ENCODE results near the gene DACT1.

DNA sequence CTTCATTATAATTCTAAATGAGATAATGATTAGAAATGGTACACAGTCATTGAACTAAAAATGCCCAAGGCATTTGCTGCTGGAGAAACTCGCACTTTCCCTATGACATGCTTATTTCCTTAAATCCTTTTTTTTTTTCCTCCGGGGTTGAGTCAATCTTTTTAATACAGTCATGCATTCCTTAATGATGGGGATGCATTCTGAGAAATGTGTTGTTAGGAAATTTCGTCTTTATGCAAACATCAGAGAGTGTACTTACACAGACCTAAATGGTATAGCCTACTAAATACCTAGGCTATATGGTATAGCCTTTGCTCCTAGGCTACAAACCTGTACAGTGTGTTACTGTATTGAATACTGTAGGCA lies 29.8 kb upstream of the DACT1 start:
- TF ChIP-seq, protein P1, sequence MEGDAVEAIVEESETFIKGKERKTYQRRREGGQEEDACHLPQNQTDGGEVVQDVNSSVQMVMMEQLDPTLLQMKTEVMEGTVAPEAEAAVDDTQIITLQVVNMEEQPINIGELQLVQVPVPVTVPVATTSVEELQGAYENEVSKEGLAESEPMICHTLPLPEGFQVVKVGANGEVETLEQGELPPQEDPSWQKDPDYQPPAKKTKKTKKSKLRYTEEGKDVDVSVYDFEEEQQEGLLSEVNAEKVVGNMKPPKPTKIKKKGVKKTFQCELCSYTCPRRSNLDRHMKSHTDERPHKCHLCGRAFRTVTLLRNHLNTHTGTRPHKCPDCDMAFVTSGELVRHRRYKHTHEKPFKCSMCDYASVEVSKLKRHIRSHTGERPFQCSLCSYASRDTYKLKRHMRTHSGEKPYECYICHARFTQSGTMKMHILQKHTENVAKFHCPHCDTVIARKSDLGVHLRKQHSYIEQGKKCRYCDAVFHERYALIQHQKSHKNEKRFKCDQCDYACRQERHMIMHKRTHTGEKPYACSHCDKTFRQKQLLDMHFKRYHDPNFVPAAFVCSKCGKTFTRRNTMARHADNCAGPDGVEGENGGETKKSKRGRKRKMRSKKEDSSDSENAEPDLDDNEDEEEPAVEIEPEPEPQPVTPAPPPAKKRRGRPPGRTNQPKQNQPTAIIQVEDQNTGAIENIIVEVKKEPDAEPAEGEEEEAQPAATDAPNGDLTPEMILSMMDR (IDR thresholded peaks at IDR 0.05; ENCODE audit: low read depth, low read length, missing input control), result no peak
- TF ChIP-seq RAD21 (IDR thresholded peaks at IDR 0.05) (no peak), SP1 (IDR thresholded peaks at IDR 0.05) (no peak), YY1 (IDR thresholded peaks at IDR 0.05) (no peak), GABPA (IDR thresholded peaks at IDR 0.05 in 1 of 2, conservative IDR thresholded peaks at IDR 0.05 in 1 of 2) (no peak), TAF1 (conservative IDR thresholded peaks at IDR 0.05) (no peak)
- TF ChIP-seq, protein P2, sequence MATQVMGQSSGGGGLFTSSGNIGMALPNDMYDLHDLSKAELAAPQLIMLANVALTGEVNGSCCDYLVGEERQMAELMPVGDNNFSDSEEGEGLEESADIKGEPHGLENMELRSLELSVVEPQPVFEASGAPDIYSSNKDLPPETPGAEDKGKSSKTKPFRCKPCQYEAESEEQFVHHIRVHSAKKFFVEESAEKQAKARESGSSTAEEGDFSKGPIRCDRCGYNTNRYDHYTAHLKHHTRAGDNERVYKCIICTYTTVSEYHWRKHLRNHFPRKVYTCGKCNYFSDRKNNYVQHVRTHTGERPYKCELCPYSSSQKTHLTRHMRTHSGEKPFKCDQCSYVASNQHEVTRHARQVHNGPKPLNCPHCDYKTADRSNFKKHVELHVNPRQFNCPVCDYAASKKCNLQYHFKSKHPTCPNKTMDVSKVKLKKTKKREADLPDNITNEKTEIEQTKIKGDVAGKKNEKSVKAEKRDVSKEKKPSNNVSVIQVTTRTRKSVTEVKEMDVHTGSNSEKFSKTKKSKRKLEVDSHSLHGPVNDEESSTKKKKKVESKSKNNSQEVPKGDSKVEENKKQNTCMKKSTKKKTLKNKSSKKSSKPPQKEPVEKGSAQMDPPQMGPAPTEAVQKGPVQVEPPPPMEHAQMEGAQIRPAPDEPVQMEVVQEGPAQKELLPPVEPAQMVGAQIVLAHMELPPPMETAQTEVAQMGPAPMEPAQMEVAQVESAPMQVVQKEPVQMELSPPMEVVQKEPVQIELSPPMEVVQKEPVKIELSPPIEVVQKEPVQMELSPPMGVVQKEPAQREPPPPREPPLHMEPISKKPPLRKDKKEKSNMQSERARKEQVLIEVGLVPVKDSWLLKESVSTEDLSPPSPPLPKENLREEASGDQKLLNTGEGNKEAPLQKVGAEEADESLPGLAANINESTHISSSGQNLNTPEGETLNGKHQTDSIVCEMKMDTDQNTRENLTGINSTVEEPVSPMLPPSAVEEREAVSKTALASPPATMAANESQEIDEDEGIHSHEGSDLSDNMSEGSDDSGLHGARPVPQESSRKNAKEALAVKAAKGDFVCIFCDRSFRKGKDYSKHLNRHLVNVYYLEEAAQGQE (IDR thresholded peaks at IDR 0.05), result no peak
- TF ChIP-seq, protein P3, sequence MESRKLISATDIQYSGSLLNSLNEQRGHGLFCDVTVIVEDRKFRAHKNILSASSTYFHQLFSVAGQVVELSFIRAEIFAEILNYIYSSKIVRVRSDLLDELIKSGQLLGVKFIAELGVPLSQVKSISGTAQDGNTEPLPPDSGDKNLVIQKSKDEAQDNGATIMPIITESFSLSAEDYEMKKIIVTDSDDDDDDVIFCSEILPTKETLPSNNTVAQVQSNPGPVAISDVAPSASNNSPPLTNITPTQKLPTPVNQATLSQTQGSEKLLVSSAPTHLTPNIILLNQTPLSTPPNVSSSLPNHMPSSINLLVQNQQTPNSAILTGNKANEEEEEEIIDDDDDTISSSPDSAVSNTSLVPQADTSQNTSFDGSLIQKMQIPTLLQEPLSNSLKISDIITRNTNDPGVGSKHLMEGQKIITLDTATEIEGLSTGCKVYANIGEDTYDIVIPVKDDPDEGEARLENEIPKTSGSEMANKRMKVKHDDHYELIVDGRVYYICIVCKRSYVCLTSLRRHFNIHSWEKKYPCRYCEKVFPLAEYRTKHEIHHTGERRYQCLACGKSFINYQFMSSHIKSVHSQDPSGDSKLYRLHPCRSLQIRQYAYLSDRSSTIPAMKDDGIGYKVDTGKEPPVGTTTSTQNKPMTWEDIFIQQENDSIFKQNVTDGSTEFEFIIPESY (IDR thresholded peaks at IDR 0.05), result no peak
